Measurements from ENCODE around the gene SETBP1.

DNA sequence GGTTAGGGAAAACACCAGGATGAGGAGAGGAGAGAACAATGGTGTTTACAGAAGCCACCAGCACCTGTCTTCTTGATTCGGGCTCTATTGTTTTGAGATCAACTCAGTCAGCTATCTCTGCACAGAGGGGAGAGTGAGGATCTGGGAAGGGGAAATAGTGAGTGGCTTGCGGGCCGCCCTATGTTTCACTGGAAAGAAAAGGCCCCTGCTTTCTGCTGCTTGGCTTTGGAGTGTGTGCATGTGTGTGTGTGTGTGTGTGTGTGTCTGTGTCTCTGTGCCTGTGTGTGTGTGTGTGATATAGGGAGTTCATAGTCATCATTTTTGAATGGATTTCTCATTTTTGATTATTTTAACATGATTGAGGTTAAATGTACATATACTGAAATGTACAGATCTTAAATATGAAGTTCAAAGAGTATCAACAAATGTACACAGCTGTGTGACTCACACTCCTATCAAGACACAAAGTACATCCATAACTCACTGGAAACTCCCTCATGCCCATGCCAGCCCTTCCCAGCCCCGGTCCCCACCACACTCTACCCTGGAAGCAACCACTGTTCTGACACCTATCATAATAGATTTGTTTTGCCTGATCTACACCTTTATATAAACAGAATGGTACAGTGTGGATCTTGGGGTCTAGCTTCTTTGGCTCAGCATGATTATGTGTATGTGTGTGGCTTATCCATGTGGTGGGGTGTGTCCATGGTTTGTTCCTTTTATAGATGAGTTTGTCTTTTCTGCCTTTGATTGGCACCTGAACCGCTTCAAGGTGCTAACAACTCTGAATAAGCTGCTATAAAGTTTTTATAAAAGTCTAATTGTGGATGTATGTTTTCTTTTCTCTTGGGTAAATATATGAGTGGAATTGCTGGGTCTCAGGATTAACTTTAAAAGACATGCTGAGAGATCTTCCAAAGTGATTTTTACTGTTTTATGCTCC, 258.3 kb downstream of the SETBP1 start:
- TF ChIP-seq ZNF263 (CRISPR knock-in tag; IDR thresholded peaks at IDR 0.05; ENCODE audit: low read depth) (no peak), ZNF317 (CRISPR knock-in tag; IDR thresholded peaks at IDR 0.05; ENCODE audit: borderline replicate concordance, low read depth) (no peak), ESRRA (CRISPR knock-in tag; IDR thresholded peaks at IDR 0.05; ENCODE audit: borderline replicate concordance) (no peak), TCF7 (CRISPR knock-in tag; IDR thresholded peaks at IDR 0.05; ENCODE audit: low read depth) (no peak), NFE2L1 (CRISPR knock-in tag; IDR thresholded peaks at IDR 0.05) (no peak), TEAD4 (CRISPR knock-in tag; IDR thresholded peaks at IDR 0.05) (no peak), IRF2 (CRISPR knock-in tag; IDR thresholded peaks at IDR 0.05; ENCODE audit: borderline replicate concordance, low read depth) (no peak), SP1 (CRISPR knock-in tag; conservative IDR thresholded peaks at IDR 0.05) (no peak), CREB1 (CRISPR knock-in tag; IDR thresholded peaks at IDR 0.05) (no peak)
- TF ChIP-seq, protein P1, sequence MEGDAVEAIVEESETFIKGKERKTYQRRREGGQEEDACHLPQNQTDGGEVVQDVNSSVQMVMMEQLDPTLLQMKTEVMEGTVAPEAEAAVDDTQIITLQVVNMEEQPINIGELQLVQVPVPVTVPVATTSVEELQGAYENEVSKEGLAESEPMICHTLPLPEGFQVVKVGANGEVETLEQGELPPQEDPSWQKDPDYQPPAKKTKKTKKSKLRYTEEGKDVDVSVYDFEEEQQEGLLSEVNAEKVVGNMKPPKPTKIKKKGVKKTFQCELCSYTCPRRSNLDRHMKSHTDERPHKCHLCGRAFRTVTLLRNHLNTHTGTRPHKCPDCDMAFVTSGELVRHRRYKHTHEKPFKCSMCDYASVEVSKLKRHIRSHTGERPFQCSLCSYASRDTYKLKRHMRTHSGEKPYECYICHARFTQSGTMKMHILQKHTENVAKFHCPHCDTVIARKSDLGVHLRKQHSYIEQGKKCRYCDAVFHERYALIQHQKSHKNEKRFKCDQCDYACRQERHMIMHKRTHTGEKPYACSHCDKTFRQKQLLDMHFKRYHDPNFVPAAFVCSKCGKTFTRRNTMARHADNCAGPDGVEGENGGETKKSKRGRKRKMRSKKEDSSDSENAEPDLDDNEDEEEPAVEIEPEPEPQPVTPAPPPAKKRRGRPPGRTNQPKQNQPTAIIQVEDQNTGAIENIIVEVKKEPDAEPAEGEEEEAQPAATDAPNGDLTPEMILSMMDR (IDR thresholded peaks at IDR 0.05), result no peak
- TF ChIP-seq, protein P2, sequence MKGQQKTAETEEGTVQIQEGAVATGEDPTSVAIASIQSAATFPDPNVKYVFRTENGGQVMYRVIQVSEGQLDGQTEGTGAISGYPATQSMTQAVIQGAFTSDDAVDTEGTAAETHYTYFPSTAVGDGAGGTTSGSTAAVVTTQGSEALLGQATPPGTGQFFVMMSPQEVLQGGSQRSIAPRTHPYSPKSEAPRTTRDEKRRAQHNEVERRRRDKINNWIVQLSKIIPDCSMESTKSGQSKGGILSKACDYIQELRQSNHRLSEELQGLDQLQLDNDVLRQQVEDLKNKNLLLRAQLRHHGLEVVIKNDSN (CRISPR knock-in tag; IDR thresholded peaks at IDR 0.05), result no peak
- TF ChIP-seq, protein P3, sequence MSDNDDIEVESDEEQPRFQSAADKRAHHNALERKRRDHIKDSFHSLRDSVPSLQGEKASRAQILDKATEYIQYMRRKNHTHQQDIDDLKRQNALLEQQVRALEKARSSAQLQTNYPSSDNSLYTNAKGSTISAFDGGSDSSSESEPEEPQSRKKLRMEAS (CRISPR knock-in tag; IDR thresholded peaks at IDR 0.05), result no peak
